Fibroblast of skin of scalp (primary cell): ENCODE measurements around the gene SLCO6A1.

ENCODE experiments used
- DNase-seq: peaks from one replicate; pipeline ENCODE4 v3.0.0-alpha.2; 2013

Gene SLCO6A1

GRCh38 chr5:102450313-102450990, 48.3 kb downstream of the SLCO6A1 start:
- no peak for DNase-seq

- DNase-seq = no peak
These were observed 65.3 kb downstream of the SLCO6A1 start for GRCh38 chr5:102433473-102433872.

GRCh38 chr5:102421647-102422046, 77.2 kb downstream of the SLCO6A1 start:
- no peak for DNase-seq

- DNase-seq = no peak
These were observed 80.3 kb downstream of the SLCO6A1 start for GRCh38 chr5:102418531-102418930.

GRCh38 chr5:102414448-102414847, 84.4 kb downstream of the SLCO6A1 start:
- no peak for DNase-seq

GRCh38 chr5:102388235-102388634, 110.6 kb downstream of the SLCO6A1 start:
- DNase-seq = no peak

- no peak for DNase-seq
These were observed 113.4 kb downstream of the SLCO6A1 start for GRCh38 chr5:102385365-102385764.

GRCh38 chr5:102380174-102380573, 118.6 kb downstream of the SLCO6A1 start:
- no peak for DNase-seq

GRCh38 chr5:102375876-102376275, 122.9 kb downstream of the SLCO6A1 start:
- no peak for DNase-seq

- no peak for DNase-seq
These were observed 123.5 kb downstream of the SLCO6A1 start for GRCh38 chr5:102375272-102375671.

GRCh38 chr5:102368392-102368791, 130.4 kb downstream of the SLCO6A1 start:
- no peak for DNase-seq

- no peak for DNase-seq
These were observed 157.0 kb downstream of the SLCO6A1 start for GRCh38 chr5:102341681-102342288.

GRCh38 chr5:102324714-102325113, 174.1 kb downstream of the SLCO6A1 start:
- no peak for DNase-seq
